ENCODE data around the gene ARHGEF19. TPM values are rescaled to one million over a fixed set of nuclear protein-coding genes. Genes with fewer than 3 reads are reported as not detected.

Gene ARHGEF19
- total and polyA plus RNA-seq, 9 of the 15 experiments (the other 6 are each of a cell fraction or from before 2014, with no cell fraction given) = 0.73 to 21.0 (median 5.2) TPM

DNA sequence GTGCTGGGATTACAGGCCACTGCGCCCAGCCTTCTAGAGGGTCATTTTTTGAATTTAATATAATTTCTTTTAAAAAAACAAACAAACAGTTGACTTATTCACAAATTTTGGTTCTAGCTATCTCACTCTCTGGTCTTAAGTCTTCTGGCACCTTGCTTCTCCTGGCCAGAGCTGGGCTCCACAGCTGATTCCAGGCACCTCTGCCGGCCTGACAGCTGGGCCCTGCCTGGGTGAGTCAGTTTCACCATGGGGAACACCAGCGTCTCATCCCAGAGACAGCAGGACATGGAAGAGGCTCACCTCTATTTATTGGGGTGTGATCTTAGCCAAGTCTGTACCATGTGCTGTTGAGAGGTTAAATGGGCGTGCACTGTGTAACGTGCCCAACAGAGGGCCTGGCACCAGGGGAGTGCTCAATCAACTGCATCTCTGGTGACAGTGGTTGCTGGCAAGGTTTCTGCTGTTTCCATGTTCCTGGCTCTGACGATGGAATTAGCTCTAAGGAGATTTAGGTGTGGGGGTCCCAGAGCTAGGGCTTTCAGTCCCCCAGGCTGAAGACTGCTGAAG, 23.6 kb upstream of the ARHGEF19 start (continued):
- TF ChIP-seq, protein P1, sequence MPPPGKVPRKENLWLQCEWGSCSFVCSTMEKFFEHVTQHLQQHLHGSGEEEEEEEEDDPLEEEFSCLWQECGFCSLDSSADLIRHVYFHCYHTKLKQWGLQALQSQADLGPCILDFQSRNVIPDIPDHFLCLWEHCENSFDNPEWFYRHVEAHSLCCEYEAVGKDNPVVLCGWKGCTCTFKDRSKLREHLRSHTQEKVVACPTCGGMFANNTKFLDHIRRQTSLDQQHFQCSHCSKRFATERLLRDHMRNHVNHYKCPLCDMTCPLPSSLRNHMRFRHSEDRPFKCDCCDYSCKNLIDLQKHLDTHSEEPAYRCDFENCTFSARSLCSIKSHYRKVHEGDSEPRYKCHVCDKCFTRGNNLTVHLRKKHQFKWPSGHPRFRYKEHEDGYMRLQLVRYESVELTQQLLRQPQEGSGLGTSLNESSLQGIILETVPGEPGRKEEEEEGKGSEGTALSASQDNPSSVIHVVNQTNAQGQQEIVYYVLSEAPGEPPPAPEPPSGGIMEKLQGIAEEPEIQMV (tag; conservative IDR thresholded peaks at IDR 0.05; ENCODE audit: low read depth) = 0 out of 2 replicates have a peak, but pooled peaks have one; percentile 12
- TF ChIP-seq PYGO2 (tag; IDR thresholded peaks at IDR 0.05) = no peak
- TF ChIP-seq MYNN (IDR thresholded peaks at IDR 0.05) = peak; percentile 50; the same call in 1 of the 2 replicates
- no peak for TF ChIP-seq MYNN (CRISPR knock-in tag; IDR thresholded peaks at IDR 0.05)
- TF ChIP-seq NR4A1 (CRISPR knock-in tag; IDR thresholded peaks at IDR 0.05) = no peak
- 0 out of 2 replicates have a peak, but pooled peaks have one; percentile 22 for TF ChIP-seq NR4A1 (tag; IDR thresholded peaks at IDR 0.05)
- no peak for TF ChIP-seq MYC (IDR thresholded peaks at IDR 0.05; ENCODE audit: low read depth, low read length)
- no peak for TF ChIP-seq MYC (CRISPR knock-in tag; IDR thresholded peaks at IDR 0.05; ENCODE audit: borderline replicate concordance, low read depth)
- TF ChIP-seq CTBP1 (IDR thresholded peaks at IDR 0.05; ENCODE audit: borderline replicate concordance) = 0 out of 2 replicates have a peak, but pooled peaks have one; percentile 4
- TF ChIP-seq RBM25 (IDR thresholded peaks at IDR 0.05; ENCODE audit: low read depth, low read length, severe bottlenecking) = no peak
- TF ChIP-seq BCL6 (CRISPR knock-in tag; IDR thresholded peaks at IDR 0.05) = no peak
- no peak for TF ChIP-seq TOE1 (IDR thresholded peaks at IDR 0.05; ENCODE audit: borderline replicate concordance)
- TF ChIP-seq TOE1 (CRISPR knock-in tag; IDR thresholded peaks at IDR 0.05; ENCODE audit: borderline replicate concordance, low read depth) = 0 out of 2 replicates have a peak, but pooled peaks have one; percentile 34
- TF ChIP-seq, protein P2, sequence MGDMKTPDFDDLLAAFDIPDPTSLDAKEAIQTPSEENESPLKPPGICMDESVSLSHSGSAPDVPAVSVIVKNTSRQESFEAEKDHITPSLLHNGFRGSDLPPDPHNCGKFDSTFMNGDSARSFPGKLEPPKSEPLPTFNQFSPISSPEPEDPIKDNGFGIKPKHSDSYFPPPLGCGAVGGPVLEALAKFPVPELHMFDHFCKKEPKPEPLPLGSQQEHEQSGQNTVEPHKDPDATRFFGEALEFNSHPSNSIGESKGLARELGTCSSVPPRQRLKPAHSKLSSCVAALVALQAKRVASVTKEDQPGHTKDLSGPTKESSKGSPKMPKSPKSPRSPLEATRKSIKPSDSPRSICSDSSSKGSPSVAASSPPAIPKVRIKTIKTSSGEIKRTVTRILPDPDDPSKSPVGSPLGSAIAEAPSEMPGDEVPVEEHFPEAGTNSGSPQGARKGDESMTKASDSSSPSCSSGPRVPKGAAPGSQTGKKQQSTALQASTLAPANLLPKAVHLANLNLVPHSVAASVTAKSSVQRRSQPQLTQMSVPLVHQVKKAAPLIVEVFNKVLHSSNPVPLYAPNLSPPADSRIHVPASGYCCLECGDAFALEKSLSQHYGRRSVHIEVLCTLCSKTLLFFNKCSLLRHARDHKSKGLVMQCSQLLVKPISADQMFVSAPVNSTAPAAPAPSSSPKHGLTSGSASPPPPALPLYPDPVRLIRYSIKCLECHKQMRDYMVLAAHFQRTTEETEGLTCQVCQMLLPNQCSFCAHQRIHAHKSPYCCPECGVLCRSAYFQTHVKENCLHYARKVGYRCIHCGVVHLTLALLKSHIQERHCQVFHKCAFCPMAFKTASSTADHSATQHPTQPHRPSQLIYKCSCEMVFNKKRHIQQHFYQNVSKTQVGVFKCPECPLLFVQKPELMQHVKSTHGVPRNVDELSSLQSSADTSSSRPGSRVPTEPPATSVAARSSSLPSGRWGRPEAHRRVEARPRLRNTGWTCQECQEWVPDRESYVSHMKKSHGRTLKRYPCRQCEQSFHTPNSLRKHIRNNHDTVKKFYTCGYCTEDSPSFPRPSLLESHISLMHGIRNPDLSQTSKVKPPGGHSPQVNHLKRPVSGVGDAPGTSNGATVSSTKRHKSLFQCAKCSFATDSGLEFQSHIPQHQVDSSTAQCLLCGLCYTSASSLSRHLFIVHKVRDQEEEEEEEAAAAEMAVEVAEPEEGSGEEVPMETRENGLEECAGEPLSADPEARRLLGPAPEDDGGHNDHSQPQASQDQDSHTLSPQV (IDR thresholded peaks at IDR 0.05) = peak; percentile 15
- TF ChIP-seq, protein P3, sequence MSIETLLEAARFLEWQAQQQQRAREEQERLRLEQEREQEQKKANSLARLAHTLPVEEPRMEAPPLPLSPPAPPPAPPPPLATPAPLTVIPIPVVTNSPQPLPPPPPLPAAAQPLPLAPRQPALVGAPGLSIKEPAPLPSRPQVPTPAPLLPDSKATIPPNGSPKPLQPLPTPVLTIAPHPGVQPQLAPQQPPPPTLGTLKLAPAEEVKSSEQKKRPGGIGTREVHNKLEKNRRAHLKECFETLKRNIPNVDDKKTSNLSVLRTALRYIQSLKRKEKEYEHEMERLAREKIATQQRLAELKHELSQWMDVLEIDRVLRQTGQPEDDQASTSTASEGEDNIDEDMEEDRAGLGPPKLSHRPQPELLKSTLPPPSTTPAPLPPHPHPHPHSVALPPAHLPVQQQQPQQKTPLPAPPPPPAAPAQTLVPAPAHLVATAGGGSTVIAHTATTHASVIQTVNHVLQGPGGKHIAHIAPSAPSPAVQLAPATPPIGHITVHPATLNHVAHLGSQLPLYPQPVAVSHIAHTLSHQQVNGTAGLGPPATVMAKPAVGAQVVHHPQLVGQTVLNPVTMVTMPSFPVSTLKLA (conservative IDR thresholded peaks at IDR 0.05) = 0 out of 4 replicates have a peak, but pooled peaks of 1 of the 2 experiments have one; percentile 19
- no peak for TF ChIP-seq SMAD4 (CRISPR knock-in tag; conservative IDR thresholded peaks at IDR 0.05)
- no peak for TF ChIP-seq ZNF696 (CRISPR knock-in tag; conservative IDR thresholded peaks at IDR 0.05)
- TF ChIP-seq SMARCB1 (IDR thresholded peaks at IDR 0.05; ENCODE audit: insufficient read length, low read depth) = no peak
- no peak for TF ChIP-seq ZBTB1 (CRISPR knock-in tag; IDR thresholded peaks at IDR 0.05; ENCODE audit: borderline replicate concordance, low read depth)
- TF ChIP-seq, protein P4, sequence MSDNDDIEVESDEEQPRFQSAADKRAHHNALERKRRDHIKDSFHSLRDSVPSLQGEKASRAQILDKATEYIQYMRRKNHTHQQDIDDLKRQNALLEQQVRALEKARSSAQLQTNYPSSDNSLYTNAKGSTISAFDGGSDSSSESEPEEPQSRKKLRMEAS (CRISPR knock-in tag; IDR thresholded peaks at IDR 0.05) = 0 out of 2 replicates have a peak, but pooled peaks have one; percentile 27

All from K562 (cell line).